Testis (tissue), 3 donors: Measurements from ENCODE around the gene KLHL29. TPM values are rescaled to one million over a fixed set of nuclear protein-coding genes. Genes with fewer than 3 reads are reported as not detected.

Experiments
- DNase-seq: peaks from one replicate; pipeline ENCODE4 v3.0.0-alpha.2; 2019
- H3K27ac ChIP-seq, 2 donors: fragments of 200-600 bp; sonication (generic); one replicate each; pipeline ENCODE4 v1.5.1; 2019
- H3K27me3 ChIP-seq: fragments of 200-600 bp; sonication (generic); one replicate; pipeline ENCODE4 v1.5.1; 2019
- H3K36me3 ChIP-seq: fragments of 200-600 bp; sonication (generic); one replicate; pipeline ENCODE4 v1.5.1; 2017; ENCODE audit warnings: low read depth; ENCODE audit errors: missing control alignments
- H3K4me1 ChIP-seq: fragments of 200-600 bp; sonication (generic); one replicate; pipeline ENCODE4 v1.5.1; 2019
- H3K4me3 ChIP-seq, 2 donors: fragments of 200-600 bp; sonication (generic); one replicate each; pipeline ENCODE4 v1.5.1; 2017 to 2019
- H3K9me3 ChIP-seq: fragments of 200-600 bp; sonication (generic); one replicate; pipeline ENCODE4 v1.5.1; 2017
- POLR2A ChIP-seq: fragments of 450-650 bp; IDR thresholded peaks from one replicate; pipeline ENCODE4 v1.6.1; 2017; ENCODE audit warnings: antibody characterized with exemption, mild to moderate bottlenecking, moderate library complexity
- WGBS, 2 donors: methylation state at CpG; one replicate each; pipeline ENCODE4 v1.1.5; 2018; 5-methylcytosine and 5-hydroxymethylcytosine counted together
- intact Hi-C: fragments of 100-400 bp; cut with DNase I; formaldehyde crosslinking; loops from one replicate; pipeline ENCODE4 v1.15.1; 2023; ENCODE audit warnings: low total_unique reads
- polyA plus RNA-seq: library from polyadenylated mRNA; stranded (reverse); fragments of 350-450 nt; fragmentation: Illumina TruSeq; extraction: RNeasy Lipid Tissue Mini Kit (QIAGEN cat#74804); gene quantifications from one replicate; pipeline ENCODE4 v1.2.3, GENCODE V29; 2014; ENCODE audit warnings: low read depth, low replicate concordance; ENCODE audit not compliant: insufficient read depth
- total RNA-seq, 2 donors: library from RNA; depleted of rRNA; stranded (reverse); fragments of >200 nt; gene quantifications; one replicate each; pipeline ENCODE4 v1.2.3, GENCODE V29; 2016
- TF ChIP-seq, protein P1 (sequence below), 3 experiments: fragments of 450-650 bp in 2 of 3; fragments of 200-600 bp in 1 of 3; sonication (generic) in 1 of 3; IDR thresholded peaks; one replicate each; pipeline ENCODE4 v1.5.1; 2016 to 2019; ENCODE audit warnings: antibody characterized with exemption in 3 of 3, mild to moderate bottlenecking in 2 of 3, moderate library complexity in 1 of 3

Gene KLHL29
- total and polyA plus RNA-seq, 3 donors from 2014 or later: 3.3 to 10.9 (median 7.9) TPM

DNA sequence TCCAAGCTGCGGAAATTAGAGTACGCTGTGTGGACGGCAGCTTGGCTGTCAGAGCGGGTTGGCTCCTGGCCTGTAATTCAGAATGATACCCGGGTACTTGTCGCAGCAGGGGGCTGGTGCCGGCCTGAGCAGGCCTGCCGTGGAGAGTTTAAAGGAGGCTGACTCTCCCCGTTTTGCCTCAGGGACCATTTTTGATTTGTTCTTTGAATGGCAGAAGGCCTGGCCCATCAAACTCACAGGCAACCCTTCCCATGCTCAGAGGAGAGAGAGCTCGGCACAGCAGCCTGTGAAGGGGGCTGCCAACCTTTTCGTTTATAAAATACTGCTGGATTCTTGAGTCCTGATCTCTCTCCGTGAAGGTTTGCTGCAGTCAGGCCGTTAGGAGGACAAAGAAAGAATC lies 151.3 kb downstream of the KLHL29 start:
- H3K36me3 ChIP-seq: no peaks in the 10 kb centered on the region

DNA sequence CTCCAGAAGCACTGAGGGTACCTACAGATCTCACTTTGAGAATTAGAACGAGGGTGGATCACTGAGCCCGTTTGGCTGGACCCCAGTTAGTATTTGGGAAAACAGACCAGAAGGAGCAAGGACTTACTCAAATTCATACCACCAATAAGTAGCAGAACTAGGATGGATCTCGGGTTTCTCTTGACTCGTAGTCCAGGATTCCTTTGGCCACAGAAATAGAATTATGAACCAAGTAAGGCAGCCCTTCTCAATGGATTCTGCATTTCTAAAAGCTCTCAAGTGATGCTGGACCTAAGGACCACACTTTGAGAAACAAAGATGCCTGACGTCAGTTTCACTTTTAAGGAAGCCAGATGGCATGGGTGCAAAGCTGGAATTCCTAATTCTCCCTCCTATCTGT lies 153.0 kb downstream of the KLHL29 start:
- Histone ChIP-seq H3K36me3 (no peaks in the 10 kb centered on the region), H3K4me3 (no peak overlapping the region), H3K27me3 (no peaks in the 10 kb centered on the region), H3K27ac (no peak overlapping the region), H3K4me1 (peaks cover 13% of the 10 kb centered on the region), H3K9me3 (no peaks in the 10 kb centered on the region)
- 82 to 93% methylated on average over 5 of the region's 5 CpGs for WGBS, 2 donors
- TF ChIP-seq, protein P1, sequence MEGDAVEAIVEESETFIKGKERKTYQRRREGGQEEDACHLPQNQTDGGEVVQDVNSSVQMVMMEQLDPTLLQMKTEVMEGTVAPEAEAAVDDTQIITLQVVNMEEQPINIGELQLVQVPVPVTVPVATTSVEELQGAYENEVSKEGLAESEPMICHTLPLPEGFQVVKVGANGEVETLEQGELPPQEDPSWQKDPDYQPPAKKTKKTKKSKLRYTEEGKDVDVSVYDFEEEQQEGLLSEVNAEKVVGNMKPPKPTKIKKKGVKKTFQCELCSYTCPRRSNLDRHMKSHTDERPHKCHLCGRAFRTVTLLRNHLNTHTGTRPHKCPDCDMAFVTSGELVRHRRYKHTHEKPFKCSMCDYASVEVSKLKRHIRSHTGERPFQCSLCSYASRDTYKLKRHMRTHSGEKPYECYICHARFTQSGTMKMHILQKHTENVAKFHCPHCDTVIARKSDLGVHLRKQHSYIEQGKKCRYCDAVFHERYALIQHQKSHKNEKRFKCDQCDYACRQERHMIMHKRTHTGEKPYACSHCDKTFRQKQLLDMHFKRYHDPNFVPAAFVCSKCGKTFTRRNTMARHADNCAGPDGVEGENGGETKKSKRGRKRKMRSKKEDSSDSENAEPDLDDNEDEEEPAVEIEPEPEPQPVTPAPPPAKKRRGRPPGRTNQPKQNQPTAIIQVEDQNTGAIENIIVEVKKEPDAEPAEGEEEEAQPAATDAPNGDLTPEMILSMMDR (IDR thresholded peaks at IDR 0.05): no peak
- no peak for TF ChIP-seq POLR2A
- intact Hi-C loops: no loop called here
- no peak for DNase-seq

More for the DNA sequence above, 151.3 kb downstream of the KLHL29 start:
- no peak overlapping the region for H3K27ac ChIP-seq
- H3K4me1 ChIP-seq: peaks cover 8% of the 10 kb centered on the region
- H3K27me3 ChIP-seq: no peaks in the 10 kb centered on the region
- no peak for DNase-seq
- no peaks in the 10 kb centered on the region for H3K9me3 ChIP-seq
- WGBS, 2 donors: 85 to 88% methylated on average over 13 of the region's 13 CpGs
- H3K4me3 ChIP-seq: no peak overlapping the region
- no peak for TF ChIP-seq POLR2A
- TF ChIP-seq, protein P1 (IDR thresholded peaks at IDR 0.05): no peak
- intact Hi-C loops: no loop called here

DNA sequence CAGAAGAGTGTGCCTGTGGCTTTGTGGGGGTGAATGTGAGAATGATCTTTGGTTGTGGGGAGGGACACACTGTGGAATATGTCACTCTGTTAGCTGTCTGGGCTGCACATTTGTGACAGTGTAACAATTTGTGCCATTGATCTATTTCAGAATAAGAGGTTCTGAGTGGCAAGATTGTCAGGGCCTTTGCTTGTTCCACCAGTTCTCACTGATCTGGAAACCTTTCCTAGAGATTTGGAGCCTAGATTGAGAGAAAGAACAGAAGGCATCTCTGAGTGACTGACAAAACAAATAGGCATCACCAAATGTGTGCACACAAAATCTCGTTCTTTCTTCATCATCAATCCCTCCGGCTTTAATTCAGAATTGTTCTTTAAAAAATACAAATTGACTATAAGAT lies 153.6 kb downstream of the KLHL29 start:
- no peak overlapping the region for H3K27ac ChIP-seq
- peaks cover 13% of the 10 kb centered on the region for H3K4me1 ChIP-seq
- TF ChIP-seq, protein P1 (IDR thresholded peaks at IDR 0.05): no peak
- TF ChIP-seq POLR2A: no peak
- 73 to 100% methylated on average over 2 of the region's 2 CpGs for WGBS, 2 donors
- no peaks in the 10 kb centered on the region for H3K36me3 ChIP-seq
- H3K27me3 ChIP-seq: no peaks in the 10 kb centered on the region
- intact Hi-C loops: no loop called here
- no peak for DNase-seq
- H3K4me3 ChIP-seq: no peak overlapping the region
- H3K9me3 ChIP-seq: no peaks in the 10 kb centered on the region

DNA sequence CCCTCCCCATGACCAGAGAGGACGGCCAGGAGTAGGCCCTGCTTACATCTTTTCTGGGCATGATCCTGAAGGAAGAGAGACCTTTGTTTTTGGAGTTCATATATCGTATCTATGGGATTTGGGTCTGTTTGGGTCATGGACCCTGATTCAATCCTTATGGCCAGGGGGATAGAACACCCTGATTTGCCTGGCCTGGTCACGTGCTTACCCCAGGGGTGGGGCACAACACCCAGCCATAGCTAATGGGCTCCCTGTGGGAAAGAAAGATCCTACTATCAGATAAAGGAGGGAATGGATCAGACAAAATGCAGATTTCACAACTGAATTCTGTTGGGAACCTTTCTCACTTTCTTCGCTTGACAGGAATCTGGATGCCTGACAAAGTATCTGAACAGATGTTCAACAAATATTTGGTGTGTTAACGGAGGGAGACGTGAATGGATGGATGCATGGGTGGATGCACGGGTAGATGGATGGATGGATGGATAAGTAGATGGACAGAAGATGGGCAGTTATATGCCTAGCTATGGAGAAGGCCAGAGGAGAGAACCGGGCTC lies 155.9 kb downstream of the KLHL29 start:
- WGBS, 2 donors: 91 to 92% methylated on average over 8 of the region's 8 CpGs
- no peak overlapping the region for H3K27ac ChIP-seq

More for the DNA sequence above, 155.9 kb downstream of the KLHL29 start:
- TF ChIP-seq POLR2A: no peak
- TF ChIP-seq, protein P1 (IDR thresholded peaks at IDR 0.05): no peak
- DNase-seq: no peak
- intact Hi-C loops: no loop called here
- Histone ChIP-seq H3K9me3 (no peaks in the 10 kb centered on the region), H3K4me1 (peaks cover 13% of the 10 kb centered on the region), H3K36me3 (no peaks in the 10 kb centered on the region), H3K4me3 (no peak overlapping the region), H3K27me3 (no peaks in the 10 kb centered on the region)
